GM12878 (cell line): ENCODE data around the gene LASP1. TPM values are rescaled to one million over a fixed set of nuclear protein-coding genes. Genes with fewer than 3 reads are reported as not detected.

Experiments
- ATAC-seq: fragments of 200-7000 bp; cut with Tn5 transposase; 3 replicates; pipeline ENCODE4 v1.9.1; 2020; ENCODE audit warnings: mild to moderate bottlenecking, moderate library complexity
- BruUV-seq: library from RNA; stranded (reverse); fragments of 400-500 nt; replicated peaks from 2 replicates; lab custom pipeline; 2021; lab: Mats Ljungman, UMichigan
- CTCF ChIA-PET: fragments of 300-600 bp; sonication (Branson Sonifier 250); formaldehyde crosslinking; extraction: SDS; loops from one replicate; lab custom pipeline; 2021; ENCODE audit warnings: inconsistent platforms; lab: Yijun Ruan, JAX
- POLR2A ChIA-PET: fragments of 350-600 bp; formaldehyde crosslinking; extraction: SDS; loops from one replicate; lab custom pipeline; 2021; ENCODE audit warnings: inconsistent platforms; lab: Charles Lee
- RAD21 ChIA-PET: fragments of 300-600 bp; sonication (Branson Sonifier 250); formaldehyde crosslinking; loops from one replicate; lab custom pipeline; 2023; ENCODE audit warnings: antibody characterized with exemption; ENCODE audit not compliant: unreplicated experiment; lab: Charles Lee
- SMC1A ChIA-PET: fragments of 300-600 bp; sonication (Branson Sonifier 250); formaldehyde crosslinking; loops from one replicate; lab custom pipeline; 2023; ENCODE audit not compliant: unreplicated experiment, uncharacterized antibody; lab: Charles Lee
- DNase-seq: peaks from one replicate; pipeline ENCODE4 v3.0.0-alpha.2; 2011; ENCODE audit warnings: low read depth, low spot score
- FAIRE-seq: peaks from 3 replicates; lab custom pipeline; 2011; peaks lifted over from hg19 to GRCh38; lab: Jason Lieb, UNC
- H2AFZ ChIP-seq: 2 replicates; pipeline ENCODE4 v1.6.0; 2011; ENCODE audit warnings: low read depth, low read length, control low read depth; ENCODE audit not compliant: control insufficient read depth
- H3K27ac ChIP-seq: 2 replicates; pipeline ENCODE4 v1.5.1; 2011; ENCODE audit warnings: control low read depth; ENCODE audit not compliant: control insufficient read depth, insufficient read depth
- H3K27me3 ChIP-seq, 2 experiments: replicated peaks in 1 of 2; 2 replicates each; pipeline versions ENCODE4 v1.6.0 to v1.6.1; 2011; ENCODE audit warnings: low read length in 1 of 2; ENCODE audit not compliant: control insufficient read depth in 2 of 2, insufficient read depth in 2 of 2
- H3K36me3 ChIP-seq, 2 experiments: 2 replicates each; pipeline ENCODE4 v1.5.1; 2011; ENCODE audit warnings: low read length in 1 of 2; ENCODE audit not compliant: control insufficient read depth in 2 of 2, insufficient read depth in 2 of 2
- H3K4me1 ChIP-seq: 2 replicates; pipeline ENCODE4 v1.6.1; 2011; ENCODE audit warnings: mild to moderate bottlenecking, low read length, moderate library complexity, mixed read lengths; ENCODE audit not compliant: control insufficient read depth, insufficient read depth
- H3K4me2 ChIP-seq: 2 replicates; pipeline ENCODE4 v1.6.0; 2011; ENCODE audit warnings: control low read depth; ENCODE audit not compliant: control insufficient read depth, insufficient read depth
- H3K4me3 ChIP-seq: fragments of 200-600 bp; sonication (generic); 2 replicates; pipeline ENCODE4 v1.5.1; 2016
- H3K79me2 ChIP-seq: 2 replicates; pipeline ENCODE4 v1.6.0; 2011; ENCODE audit warnings: low read length; ENCODE audit not compliant: control insufficient read depth, insufficient read depth
- H3K9ac ChIP-seq: 2 replicates; pipeline ENCODE4 v1.8.0; 2011; ENCODE audit warnings: low read length, control low read depth, mixed read lengths; ENCODE audit not compliant: control insufficient read depth, insufficient read depth
- H3K9me3 ChIP-seq: replicated peaks from 3 replicates; pipeline ENCODE4 v1.5.1; 2011; ENCODE audit warnings: mild to moderate bottlenecking, low read length; ENCODE audit not compliant: control insufficient read depth, insufficient read depth
- H4K20me1 ChIP-seq: 2 replicates; pipeline ENCODE4 v1.6.0; 2011; ENCODE audit not compliant: control insufficient read depth, insufficient read depth
- BHLHE40 ChIP-seq, 2 experiments: fragments of 450-650 bp in 1 of 2; IDR thresholded peaks; 2 replicates each; pipeline ENCODE4 v1.6.1; 2011 to 2017; ENCODE audit warnings: low read depth in 2 of 2, borderline replicate concordance in 1 of 2, improper control_type of control experiment in 1 of 2, low read length in 1 of 2, mild to moderate bottlenecking in 1 of 2
- FOXK2 ChIP-seq: fragments of 450-650 bp; IDR thresholded peaks from 2 replicates; pipeline ENCODE4 v1.6.1; 2017; ENCODE audit warnings: mild to moderate bottlenecking, moderate library complexity
- MYC ChIP-seq: IDR thresholded peaks from 2 replicates; pipeline ENCODE4 v1.6.1; 2011; ENCODE audit warnings: mild to moderate bottlenecking, low read length, moderate library complexity, inconsistent platforms; ENCODE audit not compliant: insufficient read depth, insufficient replicate concordance, insufficient read length, severe bottlenecking
- NFXL1 ChIP-seq: fragments of 450-650 bp; IDR thresholded peaks from 2 replicates; pipeline ENCODE4 v1.6.1; 2017; ENCODE audit warnings: antibody characterized with exemption, mild to moderate bottlenecking, borderline replicate concordance
- RAD21 ChIP-seq: IDR thresholded peaks from 2 replicates; pipeline ENCODE4 v1.6.1; 2011; ENCODE audit warnings: mild to moderate bottlenecking, low read depth, low read length, moderate library complexity; ENCODE audit not compliant: insufficient read depth
- TAF1 ChIP-seq: IDR thresholded peaks from 2 replicates; pipeline ENCODE4 v1.6.1; 2011; ENCODE audit warnings: mild to moderate bottlenecking, low read depth, low read length, borderline replicate concordance
- YY1 ChIP-seq: IDR thresholded peaks from 2 replicates; pipeline ENCODE4 v1.6.1; 2011; ENCODE audit warnings: low read depth, mild to moderate bottlenecking, low read length
- WGBS: methylation state at CpG from one replicate; pipeline ENCODE4 v1.1.6; 2016; ENCODE audit warnings: low lambda C conversion rate; ENCODE audit not compliant: insufficient replicate concordance, insufficient coverage; ENCODE audit errors: missing lambda C conversion rate; 5-methylcytosine and 5-hydroxymethylcytosine counted together
- in situ Hi-C: fragments of 300-500 bp; cut with MboI; formaldehyde crosslinking; loops from 9 replicates; pipeline ENCODE4 v1.14.3; 2018; ENCODE audit warnings: mixed read lengths
- intact Hi-C: fragments of 100-400 bp; cut with micrococcal nuclease; formaldehyde crosslinking; loops from one replicate; pipeline ENCODE4 v1.14.2; 2022; ENCODE audit not compliant: unreplicated experiment
- polyA plus RNA-seq, 11 experiments: library from polyadenylated mRNA; depleted of rRNA in 4 of 11; unstranded in 6 of 11; stranded (reverse) in 5 of 11; fragments of >200 nt; fragmentation: Nextera tagmentation in 4 of 11; fragmentation: Illumina TruSeq in 1 of 11; extraction: Ambion mirVana in 4 of 11; extraction: Trizol in 1 of 11; gene quantifications; 1 replicate in 1 of 11; 2 replicates in 10 of 11; pipeline versions ENCODE4 v1.2.1 to v1.2.3, GENCODE V29; 2011 to 2016; ENCODE audit warnings: inconsistent platforms in 2 of 11, missing spikeins in 2 of 11, low read depth in 1 of 11
- total RNA-seq, 4 experiments: library from RNA; depleted of rRNA in 3 of 4; stranded (reverse); fragments of >200 nt in 3 of 4; fragmentation: Illumina TruSeq in 1 of 4; extraction: Trizol in 1 of 4; gene quantifications; 2 replicates each; pipeline versions ENCODE4 v1.2.1 to v1.2.3, GENCODE V29; 2013 to 2021
- TF ChIP-seq, protein P1 (sequence below): IDR thresholded peaks from 2 replicates; pipeline ENCODE4 v1.6.1; 2011; ENCODE audit warnings: low read depth, low read length, improper control_type of control experiment, borderline replicate concordance
- TF ChIP-seq, protein P2 (sequence below): fragments of 450-650 bp; conservative IDR thresholded peaks from 2 replicates; pipeline ENCODE4 v1.6.1; 2017; ENCODE audit warnings: mild to moderate bottlenecking, moderate library complexity

LASP1 gene
- total and polyA plus RNA-seq, 10 of the 15 experiments (the other 5 are each of a cell fraction or from before 2014, with no cell fraction given) = 21.0 to 114 (median 59.3) TPM

DNA sequence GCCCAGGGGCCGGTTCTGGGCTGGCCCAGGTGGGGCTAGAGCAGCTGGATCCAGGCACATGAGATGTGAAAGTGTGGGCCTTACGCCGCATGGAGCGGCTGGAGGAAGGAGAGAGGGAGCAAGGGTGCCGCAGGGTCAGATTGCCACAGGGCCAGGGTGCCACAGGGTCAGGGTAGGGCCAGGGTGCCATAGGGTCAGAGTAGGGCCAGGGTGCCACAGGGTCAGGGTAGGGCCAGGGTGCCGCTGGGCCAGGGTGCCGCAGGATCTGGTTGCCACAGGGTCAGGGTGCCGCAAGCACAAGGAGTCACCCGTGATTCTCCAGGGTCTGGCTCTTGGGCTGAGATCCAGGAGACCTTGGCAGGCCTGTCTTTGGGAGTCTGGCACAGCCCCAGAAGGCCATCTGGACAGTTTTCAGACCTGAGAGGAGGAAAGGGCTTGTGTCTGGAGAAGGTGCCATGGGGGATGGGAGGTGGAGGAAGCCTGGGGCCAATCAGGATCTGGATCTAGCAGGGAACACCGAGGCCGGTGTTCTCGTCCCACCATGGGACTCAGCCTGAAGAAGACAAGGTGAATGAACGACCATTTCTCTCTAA, 42.5 kb downstream of the LASP1 start:
- DNase-seq (no peak), FAIRE-seq (no peak), ATAC-seq (no peak)
- Histone ChIP-seq H3K9me3 (no peaks in the 10 kb centered on the region), H3K4me2 (no peak overlapping the region), H2AFZ (no peak overlapping the region), H4K20me1 (no peaks in the 10 kb centered on the region), H3K27ac (no peak overlapping the region), H3K4me3 (no peak overlapping the region), H3K27me3 (no peaks in the 10 kb centered on the region), H3K9ac (no peak overlapping the region), H3K36me3 (peaks cover 14 to 34% of the 10 kb centered on the region in 2 experiments), H3K79me2 (no peaks in the 10 kb centered on the region), H3K4me1 (peaks cover 2% of the 10 kb centered on the region; the same call in 1 of the 2 replicates)
- intact Hi-C loops (no loop called here), in situ Hi-C loops (no loop called here)
- ChIA-PET RAD21 (no interaction called here), CTCF (no interaction called here), SMC1A (no interaction called here), POLR2A (no interaction called here)
- no TSS peak for BruUV-seq
- over 99% methylated on average over 13 of the region's 13 CpGs for WGBS
- TF ChIP-seq BHLHE40 (IDR thresholded peaks at IDR 0.05; ENCODE audit: borderline replicate concordance in 1 of 2, low read depth in 2 of 2, low read length in 1 of 2) = no peak
- no peak for TF ChIP-seq YY1
- no peak for TF ChIP-seq NFXL1
- TF ChIP-seq, protein P1, sequence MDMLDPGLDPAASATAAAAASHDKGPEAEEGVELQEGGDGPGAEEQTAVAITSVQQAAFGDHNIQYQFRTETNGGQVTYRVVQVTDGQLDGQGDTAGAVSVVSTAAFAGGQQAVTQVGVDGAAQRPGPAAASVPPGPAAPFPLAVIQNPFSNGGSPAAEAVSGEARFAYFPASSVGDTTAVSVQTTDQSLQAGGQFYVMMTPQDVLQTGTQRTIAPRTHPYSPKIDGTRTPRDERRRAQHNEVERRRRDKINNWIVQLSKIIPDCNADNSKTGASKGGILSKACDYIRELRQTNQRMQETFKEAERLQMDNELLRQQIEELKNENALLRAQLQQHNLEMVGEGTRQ = no peak
- no peak for TF ChIP-seq FOXK2
- no peak for TF ChIP-seq TAF1
- TF ChIP-seq, protein P2, sequence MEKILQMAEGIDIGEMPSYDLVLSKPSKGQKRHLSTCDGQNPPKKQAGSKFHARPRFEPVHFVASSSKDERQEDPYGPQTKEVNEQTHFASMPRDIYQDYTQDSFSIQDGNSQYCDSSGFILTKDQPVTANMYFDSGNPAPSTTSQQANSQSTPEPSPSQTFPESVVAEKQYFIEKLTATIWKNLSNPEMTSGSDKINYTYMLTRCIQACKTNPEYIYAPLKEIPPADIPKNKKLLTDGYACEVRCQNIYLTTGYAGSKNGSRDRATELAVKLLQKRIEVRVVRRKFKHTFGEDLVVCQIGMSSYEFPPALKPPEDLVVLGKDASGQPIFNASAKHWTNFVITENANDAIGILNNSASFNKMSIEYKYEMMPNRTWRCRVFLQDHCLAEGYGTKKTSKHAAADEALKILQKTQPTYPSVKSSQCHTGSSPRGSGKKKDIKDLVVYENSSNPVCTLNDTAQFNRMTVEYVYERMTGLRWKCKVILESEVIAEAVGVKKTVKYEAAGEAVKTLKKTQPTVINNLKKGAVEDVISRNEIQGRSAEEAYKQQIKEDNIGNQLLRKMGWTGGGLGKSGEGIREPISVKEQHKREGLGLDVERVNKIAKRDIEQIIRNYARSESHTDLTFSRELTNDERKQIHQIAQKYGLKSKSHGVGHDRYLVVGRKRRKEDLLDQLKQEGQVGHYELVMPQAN = no peak
- no peak for TF ChIP-seq RAD21
- TF ChIP-seq MYC = no peak
